ENCODE measurements around the gene DLX3.

DNA sequence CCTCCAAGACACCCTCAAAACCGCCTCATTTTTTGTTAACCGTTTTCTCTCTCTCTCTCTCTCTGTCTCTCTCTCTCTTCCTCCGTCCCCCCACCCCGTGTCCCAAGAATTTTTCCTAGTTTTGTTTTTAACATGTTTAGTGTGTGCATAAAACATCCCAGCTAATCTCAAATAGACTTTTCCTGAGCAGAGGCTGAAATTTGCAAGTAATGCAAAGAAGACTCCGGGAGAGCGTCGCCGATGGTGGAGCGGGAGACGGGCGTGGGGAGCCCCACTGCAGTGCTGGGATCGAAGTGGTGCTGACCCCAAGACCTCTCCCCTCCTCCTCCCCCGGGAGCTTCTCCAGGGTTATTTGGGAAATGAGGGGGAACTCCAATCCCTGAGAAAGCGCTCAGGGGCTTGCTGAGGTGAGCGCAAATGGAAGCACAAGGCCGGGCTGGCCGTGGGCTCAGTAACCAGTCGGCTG lies 30.7 kb downstream of the DLX3 start:
- TF ChIP-seq CTCF (IDR thresholded peaks at IDR 0.05): no peak
- no peak for TF ChIP-seq ZFX (IDR thresholded peaks at IDR 0.05; ENCODE audit: borderline replicate concordance)

All from 22Rv1 (cell line).